ENCODE data around the gene CACHD1. TPM values are rescaled to one million over a fixed set of nuclear protein-coding genes. Genes with fewer than 3 reads are reported as not detected.

CACHD1 gene
- total and polyA plus RNA-seq, 12 donors = 0.87 to 4.2 (median 2.4) TPM

- no peaks in the 10 kb centered on the region for H3K9me3 ChIP-seq
- no peak overlapping the region for H3K27ac ChIP-seq
- peaks cover 0 to 38% (median 4%) of the 10 kb centered on the region in 7 donors for H3K27me3 ChIP-seq
- DNase-seq (no peak), ATAC-seq (no peak)
- no peaks in the 10 kb centered on the region for H3K36me3 ChIP-seq
- intact Hi-C loops (cut with DNase I) = loop anchor here in 9 of 10 donors (5.0 to 10.0 kb wide), 14 partner anchors 38 to 351 kb away; no protein-coding TSS in a partner anchor
- H3K4me1 ChIP-seq = peaks cover 5 to 77% (median 48%) of the 10 kb centered on the region in 9 donors
- TF ChIP-seq CTCF (IDR thresholded peaks at IDR 0.05) = no peak
- 89 to 97% methylated on average over 2 of the region's 2 CpGs for WGBS, 2 donors
- H3K4me3 ChIP-seq = no peak overlapping the region
Measured at GRCh38 chr1:64474133-64474532, 4.2 kb downstream of the CACHD1 start.

GRCh38 chr1:64474665-64475439, 4.9 kb downstream of the CACHD1 start:
- Histone ChIP-seq H3K27me3 (peaks cover 0 to 31% (median 4%) of the 10 kb centered on the region in 7 donors), H3K4me1 (peaks cover 5 to 78% (median 44%) of the 10 kb centered on the region in 9 donors), H3K36me3 (no peaks in the 10 kb centered on the region), H3K27ac (peak overlapping the region in 1 of 10 donors; percentile 24), H3K4me3 (no peak overlapping the region), H3K9me3 (no peaks in the 10 kb centered on the region)
- no peak for TF ChIP-seq CTCF (IDR thresholded peaks at IDR 0.05)
- ATAC-seq (peak in 4 of 8 donors; percentile 22 to 71 (median 44)), DNase-seq (peak; percentile 38 to 66)
- intact Hi-C loops (cut with DNase I) = loop anchor here in 9 of 10 donors (5.0 to 10.0 kb wide), 14 partner anchors 37 to 350 kb away; no protein-coding TSS in a partner anchor
- 65 to 69% methylated on average over 2 of the region's 2 CpGs for WGBS, 2 donors

- Histone ChIP-seq H3K4me3 (no peak overlapping the region), H3K9me3 (no peaks in the 10 kb centered on the region), H3K27ac (peak overlapping the region in 6 of 10 donors; percentile 1 to 53 (median 40)), H3K36me3 (no peaks in the 10 kb centered on the region), H3K27me3 (peaks cover 0 to 16% (median 0%) of the 10 kb centered on the region in 7 donors), H3K4me1 (peaks cover 5 to 83% (median 43%) of the 10 kb centered on the region in 9 donors)
- ATAC-seq (peak; percentile 85 to 93 (median 89)), DNase-seq (peak in 1 of 2 donors; percentile 56)
- WGBS, 2 donors = 40 to 52% methylated on average over 4 of the region's 4 CpGs
- no peak for TF ChIP-seq CTCF (IDR thresholded peaks at IDR 0.05)
- intact Hi-C loops (cut with DNase I) = loop anchor here in 8 of 10 donors (5.0 to 10.0 kb wide), 8 partner anchors 36 to 348 kb away; no protein-coding TSS in a partner anchor
Measured at GRCh38 chr1:64476251-64476952, 6.5 kb downstream of the CACHD1 start.
